Breast epithelium (tissue), 4 donors: ENCODE data around the gene MAP4K4. TPM values are rescaled to one million over a fixed set of nuclear protein-coding genes. Genes with fewer than 3 reads are reported as not detected.
A peak's percentile ranks its signal among the peaks of the same experiment; 100 is the strongest.

Experiments used
- DNase-seq, 2 donors: peaks; one replicate each; pipeline ENCODE4 v3.0.0-alpha.2; 2019; ENCODE audit warnings: low spot score in 2 of 2
- H3K27ac ChIP-seq, 2 donors: fragments of 200-600 bp; sonication (generic) in 1 of 2; one replicate each; pipeline ENCODE4 v1.5.1; 2016 to 2019; ENCODE audit warnings: mild to moderate bottlenecking in 1 of 2
- H3K27me3 ChIP-seq, 2 donors: fragments of 200-600 bp; sonication (generic) in 1 of 2; one replicate each; pipeline versions ENCODE4 v1.5.1 to v1.6.0; 2017 to 2019; ENCODE audit warnings: control low read depth in 1 of 2, mild to moderate bottlenecking in 1 of 2
- H3K36me3 ChIP-seq: fragments of 200-600 bp; one replicate; pipeline ENCODE4 v1.5.1; 2019
- H3K4me1 ChIP-seq, 2 donors: fragments of 200-600 bp; sonication (generic); one replicate each; pipeline ENCODE4 v1.5.1; 2016 to 2019; ENCODE audit warnings: control low read depth in 1 of 2
- H3K4me3 ChIP-seq, 3 donors: fragments of 200-600 bp; sonication (generic); 1 replicate in 2 of 3; 2 replicates in 1 of 3; pipeline ENCODE4 v1.5.1; 2016 to 2019; ENCODE audit warnings: mild to moderate bottlenecking in 3 of 3, moderate library complexity in 2 of 3
- H3K9me3 ChIP-seq, 2 donors: fragments of 200-600 bp; sonication (generic) in 1 of 2; one replicate each; pipeline ENCODE4 v1.5.1; 2016 to 2019; ENCODE audit warnings: control low read depth in 1 of 2
- CTCF ChIP-seq, 3 donors: fragments of 450-650 bp; IDR thresholded peaks; one replicate each; pipeline ENCODE4 v1.5.1; 2016 to 2017; ENCODE audit warnings: antibody characterized with exemption in 3 of 3, mild to moderate bottlenecking in 3 of 3, moderate library complexity in 3 of 3
- POLR2A ChIP-seq: fragments of 450-650 bp; IDR thresholded peaks from one replicate; pipeline ENCODE4 v1.6.1; 2016; ENCODE audit warnings: antibody characterized with exemption, mild to moderate bottlenecking, moderate library complexity
- POLR2AphosphoS5 ChIP-seq, 3 donors: sonication (generic); formaldehyde crosslinking; IDR thresholded peaks; one replicate each; pipeline ENCODE4 v1.6.1; 2017; ENCODE audit warnings: antibody characterized with exemption in 3 of 3
- intact Hi-C: fragments of 100-400 bp; cut with DNase I; formaldehyde crosslinking; loops from one replicate; pipeline ENCODE4 v1.15.1; 2023; ENCODE audit warnings: low total_unique reads
- total RNA-seq, 3 donors: library from RNA; depleted of rRNA; stranded (reverse); fragments of >200 nt; gene quantifications; one replicate each; pipeline ENCODE4 v1.1.0, GENCODE V29; 2016

The MAP4K4 gene
- total RNA-seq, 3 donors from 2014 or later, result 62.1 to 89.1 (median 74.7) TPM

- Histone ChIP-seq H3K4me3 (peak overlapping the region in 1 of 3 donors; percentile 9), H3K27me3 (no peaks in the 10 kb centered on the region), H3K4me1 (peaks cover 0 to 5% of the 10 kb centered on the region in 2 donors), H3K36me3 (no peaks in the 10 kb centered on the region), H3K27ac (peak overlapping the region; percentile 17 to 73), H3K9me3 (no peaks in the 10 kb centered on the region)
- no peak for DNase-seq
- intact Hi-C loops, result no loop called here
- no peak for TF ChIP-seq POLR2AphosphoS5 (IDR thresholded peaks at IDR 0.05)
These were observed 108.6 kb downstream of the MAP4K4 start for GRCh38 chr2:101806123-101806522.

- Histone ChIP-seq H3K4me1 (peaks cover 0 to 5% of the 10 kb centered on the region in 2 donors), H3K27me3 (no peaks in the 10 kb centered on the region), H3K36me3 (no peaks in the 10 kb centered on the region), H3K9me3 (no peaks in the 10 kb centered on the region), H3K4me3 (peak overlapping the region in 1 of 3 donors; percentile 9), H3K27ac (peak overlapping the region; percentile 17 to 73)
- intact Hi-C loops, result no loop called here
- TF ChIP-seq POLR2AphosphoS5 (IDR thresholded peaks at IDR 0.05) (no peak), POLR2A (no peak), CTCF (IDR thresholded peaks at IDR 0.05) (no peak)
- DNase-seq, result no peak
These were observed 109.2 kb downstream of the MAP4K4 start for GRCh38 chr2:101806701-101807100.

- Histone ChIP-seq H3K4me1 (peaks cover 0 to 5% of the 10 kb centered on the region in 2 donors), H3K36me3 (no peaks in the 10 kb centered on the region), H3K27ac (peak overlapping the region; percentile 1 to 17), H3K27me3 (no peaks in the 10 kb centered on the region), H3K4me3 (no peak overlapping the region), H3K9me3 (no peaks in the 10 kb centered on the region)
- TF ChIP-seq POLR2AphosphoS5 (IDR thresholded peaks at IDR 0.05) (no peak), CTCF (IDR thresholded peaks at IDR 0.05) (no peak), POLR2A (no peak)
- DNase-seq, result no peak
- intact Hi-C loops, result no loop called here
These were observed 109.7 kb downstream of the MAP4K4 start for GRCh38 chr2:101807242-101807641.

GRCh38 chr2:101808006-101808562 is 110.6 kb downstream of the MAP4K4 start:
- H3K4me1 ChIP-seq, result peaks cover 0 to 5% of the 10 kb centered on the region in 2 donors
- H3K36me3 ChIP-seq, result no peaks in the 10 kb centered on the region
- H3K4me3 ChIP-seq, result no peak overlapping the region
- TF ChIP-seq POLR2AphosphoS5 (IDR thresholded peaks at IDR 0.05) (no peak), POLR2A (no peak), CTCF (IDR thresholded peaks at IDR 0.05) (no peak)
- no peaks in the 10 kb centered on the region for H3K9me3 ChIP-seq
- intact Hi-C loops, result no loop called here
- H3K27ac ChIP-seq, result peak overlapping the region in 1 of 2 donors; percentile 1
- no peak for DNase-seq
- H3K27me3 ChIP-seq, result no peaks in the 10 kb centered on the region

- Histone ChIP-seq H3K36me3 (no peaks in the 10 kb centered on the region), H3K9me3 (no peaks in the 10 kb centered on the region), H3K4me3 (no peak overlapping the region), H3K27me3 (no peaks in the 10 kb centered on the region), H3K4me1 (no peaks in the 10 kb centered on the region), H3K27ac (no peak overlapping the region)
- intact Hi-C loops, result no loop called here
- DNase-seq, result no peak
- no peak for TF ChIP-seq POLR2A
- TF ChIP-seq CTCF (IDR thresholded peaks at IDR 0.05), result no peak
- no peak for TF ChIP-seq POLR2AphosphoS5 (IDR thresholded peaks at IDR 0.05)
These were observed 112.2 kb downstream of the MAP4K4 start for GRCh38 chr2:101809698-101810097.
